IPS-20b (cell line): ENCODE measurements around the gene MTMR4.

Source experiments
- H3K27ac ChIP-seq: one replicate; pipeline ENCODE4 v1.5.1; 2013; ENCODE audit warnings: low read length
- H3K27me3 ChIP-seq: 2 replicates; pipeline ENCODE4 v1.6.1; 2013; ENCODE audit warnings: mild to moderate bottlenecking, low read length, inconsistent platforms; ENCODE audit not compliant: insufficient read depth
- H3K36me3 ChIP-seq: 2 replicates; pipeline ENCODE4 v1.6.1; 2013; ENCODE audit warnings: low read depth, mild to moderate bottlenecking, inconsistent platforms, low read length, moderate library complexity; ENCODE audit not compliant: insufficient read depth
- H3K4me1 ChIP-seq: 2 replicates; pipeline ENCODE4 v1.6.1; 2013; ENCODE audit warnings: mild to moderate bottlenecking, control low read depth, inconsistent platforms, low read length, moderate library complexity; ENCODE audit not compliant: insufficient read depth
- H3K4me3 ChIP-seq: 2 replicates; pipeline ENCODE4 v1.5.1; 2013; ENCODE audit warnings: mild to moderate bottlenecking, low read length, inconsistent platforms
- H3K9ac ChIP-seq: 2 replicates; pipeline ENCODE4 v1.6.1; 2013; ENCODE audit warnings: low read depth, mild to moderate bottlenecking, inconsistent platforms, low read length, moderate library complexity
- H3K9me3 ChIP-seq: 2 replicates; pipeline ENCODE4 v1.6.1; 2013; ENCODE audit warnings: mild to moderate bottlenecking, low read depth, low read length, inconsistent platforms; ENCODE audit not compliant: insufficient read depth

MTMR4 gene

DNA sequence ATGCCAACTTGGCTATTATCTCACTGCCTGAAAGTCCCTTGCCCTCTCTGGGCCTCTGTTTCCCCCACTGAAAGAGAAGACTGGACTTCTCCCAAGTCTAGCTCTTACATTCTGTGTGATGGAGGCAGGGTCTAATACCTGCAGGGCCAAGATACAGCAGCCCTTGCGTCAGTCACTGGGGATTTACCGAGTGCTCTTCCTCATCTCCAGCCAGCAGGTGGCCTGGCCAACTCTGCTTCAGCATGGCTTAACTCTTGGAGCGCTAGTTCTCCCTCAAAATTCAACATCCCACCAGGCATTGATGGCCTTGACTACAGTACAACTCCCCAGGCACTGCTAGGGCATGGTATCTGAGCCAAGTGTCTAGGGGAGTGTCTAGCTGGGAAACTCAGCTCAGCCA is 19.9 kb upstream of the MTMR4 start:
- H3K4me3 ChIP-seq, result no peak overlapping the region
- H3K4me1 ChIP-seq, result peaks cover 5% of the 10 kb centered on the region; the same call in 1 of the 2 replicates
- peaks cover 43% of the 10 kb centered on the region for H3K27me3 ChIP-seq
- no peaks in the 10 kb centered on the region for H3K9me3 ChIP-seq
- H3K36me3 ChIP-seq, result no peaks in the 10 kb centered on the region
- no peak overlapping the region for H3K27ac ChIP-seq
- H3K9ac ChIP-seq, result no peak overlapping the region

DNA sequence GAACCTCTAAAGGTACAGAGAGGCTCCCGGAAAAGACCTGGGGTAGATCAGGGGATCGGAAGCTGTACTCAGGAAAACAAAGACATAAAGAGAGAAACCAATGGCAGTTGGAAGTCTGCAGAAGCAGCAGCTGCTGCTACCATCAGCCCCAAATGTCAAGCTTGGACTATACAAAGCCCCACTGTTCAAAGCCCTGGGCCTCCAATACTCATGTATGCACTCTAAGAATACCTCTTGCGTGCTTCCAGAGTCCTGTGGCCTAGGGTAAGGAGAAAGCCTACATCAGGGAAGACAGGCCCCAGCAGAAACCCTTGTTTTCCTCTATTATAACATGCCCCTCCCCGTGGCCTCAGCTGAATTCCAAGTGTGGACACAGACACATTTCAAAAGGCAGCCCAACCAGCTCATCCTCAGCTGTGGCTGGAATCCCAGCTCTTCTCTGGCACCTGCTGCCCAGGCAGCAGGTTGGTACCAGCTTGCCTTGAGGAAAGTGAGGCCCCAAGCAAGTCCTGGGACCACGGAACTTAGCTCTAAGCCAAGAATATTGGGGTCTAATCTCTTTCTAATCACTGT is 19.3 kb upstream of the MTMR4 start:
- H3K9me3 ChIP-seq, result no peaks in the 10 kb centered on the region
- H3K27ac ChIP-seq, result no peak overlapping the region
- H3K36me3 ChIP-seq, result no peaks in the 10 kb centered on the region
- no peak overlapping the region for H3K4me3 ChIP-seq
- peaks cover 43% of the 10 kb centered on the region for H3K27me3 ChIP-seq
- no peak overlapping the region for H3K9ac ChIP-seq
- H3K4me1 ChIP-seq, result peaks cover 5% of the 10 kb centered on the region; the same call in 1 of the 2 replicates

DNA sequence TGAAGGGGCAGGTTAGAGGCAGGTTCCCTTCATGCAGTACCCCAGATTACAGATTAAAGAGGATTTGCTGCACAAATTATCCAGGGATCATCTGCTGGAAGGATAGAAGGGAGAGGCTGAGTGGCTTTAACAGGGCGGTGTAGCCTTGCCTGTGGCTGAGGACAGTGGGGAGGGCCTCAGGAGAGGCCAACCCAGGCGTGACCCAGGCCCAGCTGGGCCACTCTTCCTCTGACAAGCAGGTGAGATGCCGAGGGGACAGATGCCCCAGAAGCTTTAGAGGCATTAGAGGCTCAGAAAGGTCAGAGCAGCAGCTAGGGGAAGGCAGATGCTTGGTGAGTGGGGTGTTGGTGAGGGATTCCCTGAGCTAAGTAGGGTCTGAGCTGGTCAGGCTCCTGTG is 18.1 kb upstream of the MTMR4 start:
- peak overlapping the region; percentile 32; the same call in 1 of the 2 replicates for H3K9ac ChIP-seq

DNA sequence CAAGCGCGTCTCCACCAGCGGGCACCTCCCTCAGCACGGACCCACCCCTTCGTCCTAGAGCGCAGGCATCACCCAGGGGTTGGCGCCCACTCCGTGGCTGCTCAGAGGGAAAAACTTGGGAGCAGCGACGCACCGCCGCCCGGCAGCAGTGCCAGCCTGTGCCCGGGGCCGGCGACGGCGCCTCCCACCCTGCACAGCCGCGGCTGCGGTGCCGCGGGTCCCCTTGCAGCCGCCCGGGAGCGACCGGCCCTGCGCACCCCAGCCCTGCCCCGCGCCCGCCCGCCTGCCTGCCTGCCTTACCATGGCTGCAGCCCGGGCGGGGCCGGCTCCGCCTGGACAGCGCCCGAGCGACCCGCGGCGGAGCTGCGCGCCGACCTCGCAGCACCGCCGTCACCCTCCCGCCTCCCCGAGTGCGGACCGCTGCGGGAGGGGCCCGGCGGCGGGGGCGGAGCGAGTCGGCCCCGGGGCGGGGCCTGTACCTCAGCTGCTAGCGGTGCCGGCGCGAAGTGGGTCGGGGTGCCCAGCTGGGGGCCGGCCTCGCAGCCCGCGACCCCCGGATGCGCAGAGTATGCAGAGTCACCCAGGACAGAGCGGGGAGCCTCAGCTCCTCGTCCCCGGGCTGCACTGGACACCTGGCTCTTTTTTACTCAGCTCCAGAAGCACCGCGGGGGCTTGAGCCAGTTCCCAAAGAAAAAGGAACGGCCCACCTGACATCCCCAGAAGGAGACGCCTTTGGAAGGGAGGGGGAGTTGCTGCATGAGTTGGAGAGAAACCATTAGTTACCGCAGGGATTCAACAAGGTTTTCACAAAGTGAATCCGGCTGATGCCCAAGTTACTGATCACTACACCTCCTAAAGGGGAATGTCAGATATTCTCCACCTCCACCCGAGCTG is 17.5 kb upstream of the MTMR4 start:
- Histone ChIP-seq H3K4me1 (peaks cover 5% of the 10 kb centered on the region; the same call in 1 of the 2 replicates), H3K27me3 (peaks cover 43% of the 10 kb centered on the region), H3K36me3 (no peaks in the 10 kb centered on the region), H3K9ac (peak overlapping the region; percentile 38; the same call in 1 of the 2 replicates), H3K9me3 (no peaks in the 10 kb centered on the region), H3K4me3 (peak overlapping the region; percentile 78), H3K27ac (no peak overlapping the region)

More for the DNA sequence above, 18.1 kb upstream of the MTMR4 start:
- H3K4me3 ChIP-seq, result peak overlapping the region; percentile 78
- no peaks in the 10 kb centered on the region for H3K9me3 ChIP-seq
- H3K4me1 ChIP-seq, result peaks cover 5% of the 10 kb centered on the region; the same call in 1 of the 2 replicates
- no peak overlapping the region for H3K27ac ChIP-seq
- no peaks in the 10 kb centered on the region for H3K36me3 ChIP-seq
- H3K27me3 ChIP-seq, result peaks cover 43% of the 10 kb centered on the region

DNA sequence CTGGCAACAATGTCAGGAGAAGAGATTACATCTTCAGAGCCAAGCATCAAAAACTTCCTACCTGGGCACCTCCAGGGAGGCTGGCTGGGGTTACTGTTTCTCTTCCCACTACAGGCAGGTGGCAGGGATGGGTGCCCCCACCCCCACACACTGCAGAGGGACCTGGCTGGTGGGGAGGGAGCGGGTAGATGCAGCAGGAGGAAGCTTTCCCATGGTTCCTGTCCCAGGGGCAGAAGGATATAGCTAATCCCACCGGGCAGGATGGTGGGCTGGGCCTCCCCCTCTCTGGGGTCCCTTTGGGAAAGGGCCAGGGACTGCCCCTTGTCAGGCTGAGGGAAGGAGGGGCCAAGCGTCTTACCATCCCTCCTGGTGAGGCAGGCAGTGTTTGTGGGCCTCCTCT is 16.7 kb upstream of the MTMR4 start:
- Histone ChIP-seq H3K36me3 (no peaks in the 10 kb centered on the region), H3K4me1 (peaks cover 5% of the 10 kb centered on the region; the same call in 1 of the 2 replicates), H3K27me3 (peaks cover 43% of the 10 kb centered on the region), H3K4me3 (peak overlapping the region; percentile 78), H3K27ac (no peak overlapping the region), H3K9ac (peak overlapping the region; percentile 38; the same call in 1 of the 2 replicates), H3K9me3 (no peaks in the 10 kb centered on the region)

DNA sequence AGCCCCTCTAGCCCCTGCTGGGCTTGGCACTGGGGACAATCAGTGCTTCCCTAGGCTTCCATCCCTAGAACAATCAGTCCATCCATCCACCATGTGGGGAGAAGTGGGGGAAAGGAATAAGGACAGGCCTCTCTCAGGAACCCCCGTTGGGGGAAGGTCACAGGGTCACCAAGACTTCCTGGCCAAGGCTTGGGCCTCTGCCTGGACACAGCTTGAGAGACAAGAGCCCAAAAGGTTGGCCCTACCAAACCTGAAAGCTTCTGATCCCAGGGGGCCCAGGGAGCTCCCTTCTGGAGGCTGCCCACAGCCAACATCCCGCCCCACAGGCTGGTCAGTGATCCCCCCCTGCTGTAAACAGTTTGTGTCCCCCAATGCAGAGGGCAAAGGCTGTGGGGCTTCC is 16.2 kb upstream of the MTMR4 start:
- Histone ChIP-seq H3K36me3 (no peaks in the 10 kb centered on the region), H3K27ac (no peak overlapping the region), H3K4me3 (no peak overlapping the region), H3K9ac (no peak overlapping the region), H3K27me3 (peaks cover 38% of the 10 kb centered on the region), H3K4me1 (peaks cover 5% of the 10 kb centered on the region), H3K9me3 (no peaks in the 10 kb centered on the region)

GRCh38 chr17:58529275-58529674 is 14.8 kb upstream of the MTMR4 start:
- Histone ChIP-seq H3K36me3 (no peaks in the 10 kb centered on the region), H3K9ac (no peak overlapping the region), H3K4me1 (peaks cover 5% of the 10 kb centered on the region), H3K27me3 (peaks cover 37% of the 10 kb centered on the region), H3K9me3 (no peaks in the 10 kb centered on the region), H3K4me3 (no peak overlapping the region), H3K27ac (no peak overlapping the region)

DNA sequence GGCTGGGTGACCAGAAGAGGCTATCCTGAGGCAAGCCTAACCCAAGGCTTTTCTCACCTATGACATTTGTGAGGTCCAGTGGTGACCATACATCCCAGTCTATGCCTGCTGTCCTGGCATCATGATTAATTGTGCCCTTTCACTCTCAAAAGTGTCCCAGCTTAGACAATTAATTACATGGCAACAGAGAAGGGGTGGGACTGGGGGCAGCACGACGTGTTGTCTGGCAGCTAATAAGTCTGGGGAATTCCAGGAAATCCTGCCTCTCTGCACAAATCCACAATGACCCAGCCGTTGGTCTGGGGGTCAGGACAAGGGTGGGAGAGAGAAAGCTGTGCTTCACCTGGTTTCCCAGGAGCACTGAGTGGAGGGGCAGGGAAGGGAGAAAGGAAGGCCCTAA is 14.0 kb upstream of the MTMR4 start:
- H3K9ac ChIP-seq, result no peak overlapping the region
- H3K9me3 ChIP-seq, result no peaks in the 10 kb centered on the region
- no peak overlapping the region for H3K4me3 ChIP-seq
- H3K4me1 ChIP-seq, result peaks cover 5% of the 10 kb centered on the region
- H3K27me3 ChIP-seq, result peaks cover 30% of the 10 kb centered on the region
- H3K27ac ChIP-seq, result no peak overlapping the region
- no peaks in the 10 kb centered on the region for H3K36me3 ChIP-seq

DNA sequence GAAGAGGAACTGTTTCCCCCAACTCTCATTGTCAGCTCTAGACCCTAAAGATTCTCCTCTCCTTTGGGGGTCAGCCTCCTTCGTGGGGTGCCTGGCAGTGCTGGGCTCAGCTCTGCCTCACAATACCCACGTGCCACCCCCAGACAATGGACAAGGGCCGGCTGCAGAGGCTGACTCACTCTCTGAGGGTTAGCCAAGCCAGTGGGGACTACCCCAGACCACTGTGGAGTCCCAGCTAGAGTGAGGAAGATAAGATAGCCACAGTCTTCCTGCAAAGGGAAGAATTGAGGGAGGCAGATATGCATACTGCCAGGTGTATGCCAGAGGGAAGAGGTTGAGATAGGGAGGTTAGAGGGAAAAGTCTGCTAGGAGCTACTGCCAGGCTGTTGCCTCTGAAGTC is 13.5 kb upstream of the MTMR4 start:
- Histone ChIP-seq H3K36me3 (no peaks in the 10 kb centered on the region), H3K4me3 (no peak overlapping the region), H3K9ac (no peak overlapping the region), H3K9me3 (no peaks in the 10 kb centered on the region), H3K27me3 (peaks cover 25% of the 10 kb centered on the region), H3K4me1 (peaks cover 5% of the 10 kb centered on the region), H3K27ac (no peak overlapping the region)

- H3K9ac ChIP-seq, result no peak overlapping the region
- H3K4me3 ChIP-seq, result no peak overlapping the region
- no peak overlapping the region for H3K27ac ChIP-seq
- no peaks in the 10 kb centered on the region for H3K36me3 ChIP-seq
- peaks cover 18% of the 10 kb centered on the region for H3K27me3 ChIP-seq
- peaks cover 5% of the 10 kb centered on the region for H3K4me1 ChIP-seq
- no peaks in the 10 kb centered on the region for H3K9me3 ChIP-seq
These were observed 12.9 kb upstream of the MTMR4 start for GRCh38 chr17:58527306-58527705.

- H3K9me3 ChIP-seq, result no peaks in the 10 kb centered on the region
- no peak overlapping the region for H3K4me3 ChIP-seq
- no peak overlapping the region for H3K9ac ChIP-seq
- H3K27me3 ChIP-seq, result peaks cover 4% of the 10 kb centered on the region; the same call in 1 of the 2 replicates
- no peaks in the 10 kb centered on the region for H3K36me3 ChIP-seq
- H3K4me1 ChIP-seq, result no peaks in the 10 kb centered on the region; the same call in 1 of the 2 replicates
- H3K27ac ChIP-seq, result no peak overlapping the region
These were observed 10.8 kb upstream of the MTMR4 start for GRCh38 chr17:58525239-58525638.

DNA sequence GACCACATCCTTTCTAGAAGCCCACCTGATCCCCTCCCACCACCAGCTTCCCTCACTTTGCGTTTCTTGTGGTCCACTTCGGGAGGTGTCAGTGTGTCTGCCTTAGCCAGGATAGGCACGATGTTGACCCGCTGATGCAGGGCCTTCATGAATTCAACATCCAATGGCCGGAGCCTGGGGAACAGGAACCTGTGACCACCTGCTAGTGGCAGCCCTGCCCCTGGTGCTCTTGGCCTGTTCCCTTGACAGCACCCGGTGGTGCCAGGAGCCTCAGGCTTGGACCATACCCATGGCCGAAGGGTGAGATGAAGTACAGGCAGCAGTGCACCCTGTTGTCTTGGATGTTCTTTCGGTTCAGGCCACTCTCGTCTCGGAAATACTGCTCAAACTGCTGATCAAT is 7.2 kb upstream of the MTMR4 start:
- Histone ChIP-seq H3K9me3 (no peaks in the 10 kb centered on the region), H3K27ac (no peak overlapping the region)

More for the DNA sequence above, 7.2 kb upstream of the MTMR4 start:
- no peaks in the 10 kb centered on the region for H3K36me3 ChIP-seq
- H3K4me3 ChIP-seq, result no peak overlapping the region
- H3K4me1 ChIP-seq, result peaks cover 4% of the 10 kb centered on the region
- H3K9ac ChIP-seq, result no peak overlapping the region
- no peaks in the 10 kb centered on the region for H3K27me3 ChIP-seq
